UCSD-AML1 (cell line): Measurements from ENCODE around the gene KLHDC7B.
"Not testable (repeated sequence)": the region's sequence is repeated elsewhere in the genome, so short reads cannot be mapped to it uniquely, and the experiment has no call there.

ENCODE experiments used
- DNase-seq: peaks from one replicate; lab custom pipeline; 2025; ENCODE audit not compliant: unreplicated experiment; lab: John Stamatoyannopoulos, UW

Gene KLHDC7B

DNA sequence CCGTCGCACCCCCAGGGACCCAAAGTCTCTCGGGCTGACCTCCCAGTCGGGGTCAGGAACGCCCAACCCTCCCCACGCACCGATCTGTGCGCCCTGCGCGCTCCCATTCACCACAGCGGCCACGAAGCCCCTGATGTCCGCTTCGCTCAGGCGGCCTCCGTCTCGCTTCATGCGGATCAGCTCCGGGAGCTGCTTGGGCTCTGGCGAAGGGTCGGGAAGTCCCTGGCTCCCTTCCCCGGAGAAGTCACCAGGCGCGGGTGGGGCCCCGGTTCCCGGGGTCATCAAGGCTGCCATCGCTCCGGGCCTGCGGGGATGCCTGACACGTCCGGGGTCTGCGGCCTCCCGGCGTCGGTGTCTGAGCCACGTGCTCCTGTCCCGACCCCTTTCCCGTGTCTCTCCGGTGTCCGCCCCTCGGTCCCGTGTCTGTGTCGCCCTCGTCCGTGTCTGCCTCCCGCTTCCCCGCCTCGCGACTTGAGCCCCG, 16.2 kb upstream of the KLHDC7B start:
- no peak for DNase-seq

DNA sequence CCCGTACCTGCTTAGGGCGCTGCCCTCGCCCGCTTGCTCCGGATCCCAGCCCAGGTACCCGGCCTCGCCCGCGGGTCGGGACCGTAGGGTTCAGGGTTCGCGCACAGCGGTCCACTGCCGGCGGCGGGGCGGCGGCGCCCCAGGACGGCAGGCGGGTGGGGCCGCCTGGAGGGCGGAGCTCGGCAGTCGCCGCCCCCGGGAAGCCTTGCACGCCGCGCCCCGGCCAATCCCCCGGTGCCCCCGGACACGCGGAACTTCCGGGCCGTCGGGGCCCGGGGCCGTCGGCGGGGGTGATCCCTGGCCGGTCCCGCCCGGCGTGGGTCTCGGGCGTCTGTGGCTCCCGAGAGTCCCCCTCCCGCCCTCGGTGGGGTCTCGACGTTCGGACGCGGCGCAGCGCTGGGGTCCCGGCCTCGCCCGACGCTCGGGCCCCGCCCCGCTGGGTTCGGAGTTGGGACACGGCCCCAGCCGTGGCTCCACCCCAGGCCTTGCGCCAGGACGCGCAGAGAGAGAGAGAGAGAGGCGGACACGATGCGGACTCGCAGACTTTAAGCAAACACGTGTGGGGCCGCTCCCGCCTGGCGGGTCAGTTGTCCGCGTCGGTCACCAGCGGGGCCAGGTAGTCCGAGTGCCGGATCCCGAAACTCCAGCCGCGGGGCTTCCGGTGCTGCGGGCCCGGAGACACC, 15.7 kb upstream of the KLHDC7B start, which contains the start of gene TYMP:
Gene TYMP, minus strand, starts transcription at position 116 of the 683 bp plus-strand sequence. CDS start 303 bp downstream, outside the sequence.
- DNase-seq = peak; percentile 70

DNA sequence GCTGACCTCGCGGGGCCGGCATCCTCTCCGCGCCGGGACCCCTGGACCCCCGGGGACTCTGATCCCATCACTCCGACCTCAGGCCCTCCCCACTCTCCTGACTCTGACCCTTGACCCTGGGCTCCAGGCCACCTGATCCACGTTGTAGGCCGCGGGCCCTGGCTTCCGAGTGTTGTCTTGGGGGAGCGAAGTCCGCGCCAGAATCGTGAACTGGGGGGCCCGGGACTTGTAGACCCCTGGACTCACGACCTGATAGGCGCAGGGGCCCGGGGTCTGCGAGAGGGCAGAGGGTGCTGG, 15.2 kb upstream of the KLHDC7B start:
- no peak for DNase-seq

DNA sequence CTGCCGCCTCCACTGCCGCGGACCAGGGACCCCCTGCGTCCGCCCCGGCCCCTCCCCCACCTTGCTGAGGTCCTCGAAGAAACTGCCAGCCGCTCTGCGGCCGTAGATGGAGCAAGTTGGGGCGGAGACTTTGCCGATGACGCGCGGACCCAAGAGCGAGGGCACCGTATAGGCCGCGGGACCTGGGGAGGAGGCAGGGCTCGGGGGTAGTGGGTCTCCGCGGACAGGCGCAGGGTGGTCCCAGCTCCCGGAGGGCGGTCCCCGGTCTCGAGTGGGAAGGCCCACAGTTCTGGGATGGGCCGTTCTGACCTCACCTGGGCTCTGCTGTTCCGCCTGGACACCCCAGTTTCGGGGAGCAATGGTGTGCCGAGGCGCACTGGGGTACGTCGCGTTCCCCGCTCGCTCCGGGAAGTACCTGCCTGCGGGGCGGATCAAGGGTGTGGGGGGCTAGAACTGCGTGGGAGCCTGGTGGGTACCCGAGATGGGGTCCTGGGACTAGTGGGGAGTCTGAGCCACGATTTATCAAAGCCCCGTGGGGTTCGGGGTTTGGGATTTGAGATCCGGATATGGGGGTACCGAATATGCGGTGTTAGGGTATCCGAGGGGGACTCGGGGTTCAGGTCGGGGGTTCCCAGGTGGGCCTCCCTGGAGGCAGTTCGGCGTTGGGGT, 14.7 kb upstream of the KLHDC7B start:
- peak; percentile 88 for DNase-seq

DNA sequence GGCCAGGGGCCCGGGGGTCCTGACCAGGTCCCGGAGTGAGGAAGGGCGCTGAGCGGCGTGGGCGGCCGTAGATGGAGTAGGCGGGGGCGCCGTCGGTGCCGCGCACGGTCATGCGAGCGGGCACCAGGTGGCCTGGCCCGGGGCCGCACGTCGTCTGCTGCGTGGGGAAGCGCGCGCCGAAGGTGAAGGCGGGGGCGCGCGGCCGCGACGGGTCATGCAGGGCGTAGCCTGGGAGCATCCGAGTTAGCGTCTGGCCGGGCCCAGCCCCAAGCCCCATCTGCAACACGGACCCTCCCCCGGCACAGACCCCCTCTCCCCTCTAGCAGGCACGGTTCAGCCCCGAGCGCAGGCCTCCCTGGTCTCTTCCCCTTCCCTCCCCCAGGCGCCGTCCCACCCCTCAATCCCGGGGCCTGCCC, 14.1 kb upstream of the KLHDC7B start:
- DNase-seq = peak; percentile 73

DNA sequence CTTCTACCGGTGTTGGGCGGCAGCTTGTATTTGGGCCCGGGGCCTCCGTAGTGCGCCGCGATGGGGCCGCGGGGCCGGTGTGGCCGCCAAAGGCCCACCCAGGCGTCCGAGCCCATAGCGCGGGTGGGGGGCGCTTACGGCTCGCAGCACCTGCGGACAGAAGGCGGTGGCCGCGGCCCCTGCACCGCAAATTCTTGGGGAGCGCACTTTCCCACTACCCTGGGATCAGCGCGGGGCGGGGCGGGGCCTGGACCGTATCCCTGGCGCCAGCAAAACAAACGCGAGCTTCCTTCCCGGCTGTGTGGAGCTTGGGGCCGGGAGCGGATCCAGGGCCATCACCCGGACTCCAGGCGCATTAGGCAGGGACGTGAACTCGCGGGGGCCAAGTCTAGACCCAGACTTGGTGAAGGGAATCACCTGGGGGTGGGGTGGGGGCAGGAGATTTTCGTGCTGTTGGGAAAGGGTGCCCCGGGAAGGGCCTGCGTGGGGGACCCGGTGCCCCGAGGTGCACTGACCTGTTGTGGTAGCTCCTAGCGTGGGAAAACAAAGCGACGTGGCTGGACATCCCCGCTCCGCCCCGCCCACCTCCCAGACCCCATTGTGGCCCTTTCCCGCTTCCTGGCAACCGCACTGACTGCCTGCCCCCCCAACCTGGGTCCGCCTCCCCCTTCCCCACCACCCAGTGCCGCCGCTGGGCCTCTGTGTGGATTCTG, 13.6 kb upstream of the KLHDC7B start:
- DNase-seq = peak; percentile 68

DNA sequence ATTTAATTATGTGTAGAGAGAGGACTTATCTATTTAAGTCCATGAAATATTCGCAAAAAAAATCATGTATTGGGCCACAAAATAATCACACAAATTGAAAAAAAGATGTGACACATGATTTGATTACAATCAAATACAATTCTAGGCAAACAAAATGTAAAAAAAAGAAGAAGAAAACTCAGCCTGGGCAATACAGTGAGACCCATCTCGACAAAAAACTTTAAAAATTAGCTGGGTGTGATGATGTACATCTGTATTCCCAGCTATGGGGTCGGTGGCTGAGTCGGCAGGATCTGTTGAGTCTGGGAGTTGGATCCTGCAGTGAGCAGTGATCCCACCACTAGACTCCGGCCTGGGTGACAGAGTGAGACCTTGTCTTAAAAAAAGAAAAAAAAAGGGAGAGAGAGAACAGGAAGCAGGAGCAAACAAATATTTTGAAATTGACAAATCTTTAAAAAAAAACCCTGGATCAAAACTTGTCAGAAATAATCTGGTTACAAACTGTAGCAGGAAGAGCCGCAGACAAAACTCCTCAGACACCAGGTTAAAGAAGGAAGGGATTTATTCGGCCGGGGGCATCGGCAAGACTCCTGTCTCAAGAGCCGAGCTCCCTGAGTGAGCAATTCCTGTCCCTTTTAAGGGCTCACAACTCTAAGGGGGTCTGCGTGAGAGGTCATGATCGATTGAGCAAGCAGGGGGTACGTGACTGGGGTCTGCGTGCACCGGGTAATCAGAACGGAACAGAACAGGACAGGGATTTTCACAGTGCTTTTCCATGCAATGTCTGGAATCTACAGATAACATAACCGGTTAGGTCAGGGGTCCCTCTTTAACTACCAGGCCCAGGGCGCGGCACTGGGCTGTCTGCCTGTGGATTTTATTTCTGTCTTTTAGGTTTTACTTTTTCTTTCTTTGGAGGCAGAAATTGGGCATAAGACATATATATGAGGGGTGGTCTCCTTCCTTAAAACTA, 12.6 kb upstream of the KLHDC7B start:
- DNase-seq = no peak

DNA sequence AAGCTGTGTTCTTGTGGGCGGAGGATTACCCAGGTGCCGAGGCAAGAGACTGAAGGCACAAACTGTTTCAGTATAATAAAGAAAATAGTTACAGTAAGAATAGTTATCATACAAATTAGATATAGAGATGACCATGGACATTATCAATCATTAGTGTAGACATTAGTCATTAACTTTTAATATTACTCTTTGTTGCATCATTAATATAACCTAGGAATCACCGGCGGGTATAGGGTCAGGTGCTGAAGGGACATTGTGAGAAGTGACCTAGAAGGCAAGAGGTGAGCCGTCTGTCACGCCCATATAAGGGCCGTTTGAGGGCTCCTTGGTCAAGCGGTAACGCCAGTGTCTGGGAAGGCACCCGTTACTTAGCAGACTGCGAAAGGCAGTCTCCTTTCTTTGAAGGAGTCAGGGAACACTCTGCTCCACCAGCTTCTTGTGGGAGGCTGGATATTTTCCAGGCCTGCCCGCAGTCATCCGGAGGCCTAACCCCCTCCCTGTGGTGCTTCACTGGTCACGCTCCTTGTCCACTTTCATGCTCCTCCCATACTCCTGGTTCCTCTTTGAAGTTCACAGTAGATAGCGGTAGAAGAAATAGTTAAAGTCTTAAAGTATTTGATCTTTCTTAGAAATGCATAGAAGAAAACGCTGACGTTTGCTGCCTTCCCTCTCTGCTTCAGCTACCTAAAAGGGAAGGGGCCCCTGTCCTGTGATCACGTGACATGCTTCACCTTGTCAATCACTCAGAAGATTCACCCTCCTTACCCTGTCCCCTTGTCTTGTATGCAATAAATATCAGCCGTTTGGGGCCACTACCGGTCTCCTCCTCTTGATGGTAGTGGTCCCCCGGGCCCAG, 11.6 kb upstream of the KLHDC7B start:
- not testable (repeated sequence) for DNase-seq

DNA sequence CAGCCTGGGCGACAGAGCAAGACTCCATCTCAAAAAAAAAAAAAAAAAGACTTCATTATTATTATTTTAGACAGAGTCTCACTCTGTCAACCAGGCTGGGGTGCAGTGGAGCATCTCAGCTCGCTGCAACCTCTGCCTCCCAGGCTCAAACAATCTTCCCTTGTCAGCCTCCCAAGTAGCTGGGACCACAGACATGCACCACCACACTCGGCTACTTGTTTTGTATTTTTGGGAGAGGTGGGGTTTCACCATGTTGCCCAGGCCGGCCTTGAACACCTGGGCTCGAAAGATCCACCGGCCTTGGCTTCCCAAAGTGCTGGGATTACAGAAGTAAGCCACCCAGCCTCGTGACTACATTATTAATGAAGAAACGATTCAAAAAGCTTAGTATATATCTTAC, 10.6 kb upstream of the KLHDC7B start:
- DNase-seq = no peak

DNA sequence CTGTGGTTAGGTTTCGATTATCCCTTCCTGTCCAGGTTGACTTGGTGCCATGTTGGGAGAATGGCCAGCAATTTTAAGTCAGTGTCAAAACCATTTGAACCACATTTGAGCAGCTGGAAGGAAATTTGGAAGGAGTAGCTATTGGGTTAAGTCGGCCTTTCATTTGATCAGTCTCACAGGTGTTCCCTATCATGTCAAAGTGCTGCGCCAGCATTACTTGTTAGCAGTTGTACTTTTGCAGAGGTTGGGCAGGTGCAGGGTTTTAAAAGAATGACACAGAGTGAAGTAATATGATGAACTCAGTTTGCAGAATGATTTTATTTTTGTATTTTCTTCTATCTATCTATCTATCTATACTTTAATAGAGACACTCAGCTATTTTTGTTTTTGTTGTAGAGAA, 9.5 kb upstream of the KLHDC7B start:
- DNase-seq = no peak

DNA sequence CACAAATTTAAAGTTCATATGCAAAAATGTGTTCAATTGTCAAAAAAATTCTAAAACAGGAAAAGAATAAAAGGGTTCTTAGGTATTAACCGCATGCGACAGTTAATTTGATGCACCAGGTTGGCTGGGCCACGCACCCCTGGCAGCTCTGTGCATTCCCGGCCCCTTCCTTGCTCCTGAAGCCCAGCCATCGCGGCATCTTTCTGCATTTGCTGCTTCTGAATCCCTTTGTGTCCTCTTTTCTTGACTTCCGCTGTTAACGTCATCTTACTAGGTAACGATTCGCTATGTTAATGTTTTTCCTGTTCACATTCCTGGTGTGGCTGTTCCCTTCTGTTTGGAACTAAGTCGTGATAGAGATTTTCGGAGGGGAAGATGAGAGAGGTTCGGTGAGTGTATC, 7.9 kb upstream of the KLHDC7B start:
- no peak for DNase-seq

DNA sequence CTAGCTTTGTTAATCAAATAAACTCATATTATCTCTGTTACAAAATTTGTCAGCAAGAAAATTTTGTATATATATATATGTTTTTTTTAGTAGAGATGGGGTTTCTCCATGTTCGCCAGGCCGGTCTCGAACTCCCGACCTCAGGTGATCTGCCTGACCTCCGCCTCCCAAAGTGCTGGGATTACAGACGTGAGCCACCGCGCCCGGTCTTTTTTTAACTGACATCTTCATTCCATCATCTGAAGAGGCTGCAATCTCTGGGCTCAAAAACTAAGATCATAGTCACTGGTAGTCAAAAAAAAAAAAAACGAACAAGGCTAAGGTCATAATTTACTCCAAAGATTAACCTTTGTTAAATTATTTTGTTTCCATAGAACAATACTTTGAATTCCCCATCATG, 5.3 kb upstream of the KLHDC7B start:
- no peak for DNase-seq

DNA sequence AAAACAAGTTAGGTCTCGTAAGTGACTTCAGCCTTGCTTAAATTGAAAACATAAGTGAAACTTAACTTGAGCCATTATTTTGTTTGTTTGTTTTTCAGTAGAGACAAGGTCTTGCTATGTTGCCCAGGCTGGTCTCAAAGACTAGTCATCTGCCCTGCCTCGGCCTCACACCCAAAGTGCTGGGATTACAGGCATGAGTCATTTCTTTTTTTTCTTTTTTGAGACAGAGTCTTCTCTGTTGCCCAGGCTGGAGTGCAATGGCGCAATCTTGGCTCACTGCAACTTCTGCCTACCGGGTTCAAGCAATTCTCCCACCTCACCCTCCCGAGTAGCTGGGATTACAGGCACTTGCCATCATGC, 4.1 kb upstream of the KLHDC7B start:
- DNase-seq = not testable (repeated sequence)

DNA sequence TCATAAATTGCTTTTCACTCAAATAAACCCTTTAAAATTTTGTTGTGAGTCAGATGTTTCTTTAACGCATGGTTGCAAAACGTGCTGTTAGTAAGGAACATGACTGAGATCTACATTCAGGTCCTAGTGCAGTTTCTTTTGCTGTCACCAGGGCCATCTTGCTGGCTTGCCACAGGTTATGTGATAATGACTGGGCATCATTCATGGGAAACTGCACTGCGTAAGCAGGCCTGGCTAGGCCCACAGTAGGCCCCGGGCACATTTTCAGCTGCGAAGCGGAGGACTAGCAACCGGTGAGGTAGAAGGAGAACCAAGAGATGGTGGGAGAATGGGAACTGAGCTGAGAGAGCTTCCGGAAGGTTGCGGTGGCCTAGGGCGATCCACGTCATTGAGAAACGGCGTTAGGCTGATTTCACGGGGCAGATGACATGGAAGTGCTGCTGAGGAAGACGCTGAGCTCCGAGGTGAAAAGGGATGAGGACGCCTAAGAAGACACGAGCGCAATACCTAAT, 3.2 kb upstream of the KLHDC7B start:
- DNase-seq = no peak

DNA sequence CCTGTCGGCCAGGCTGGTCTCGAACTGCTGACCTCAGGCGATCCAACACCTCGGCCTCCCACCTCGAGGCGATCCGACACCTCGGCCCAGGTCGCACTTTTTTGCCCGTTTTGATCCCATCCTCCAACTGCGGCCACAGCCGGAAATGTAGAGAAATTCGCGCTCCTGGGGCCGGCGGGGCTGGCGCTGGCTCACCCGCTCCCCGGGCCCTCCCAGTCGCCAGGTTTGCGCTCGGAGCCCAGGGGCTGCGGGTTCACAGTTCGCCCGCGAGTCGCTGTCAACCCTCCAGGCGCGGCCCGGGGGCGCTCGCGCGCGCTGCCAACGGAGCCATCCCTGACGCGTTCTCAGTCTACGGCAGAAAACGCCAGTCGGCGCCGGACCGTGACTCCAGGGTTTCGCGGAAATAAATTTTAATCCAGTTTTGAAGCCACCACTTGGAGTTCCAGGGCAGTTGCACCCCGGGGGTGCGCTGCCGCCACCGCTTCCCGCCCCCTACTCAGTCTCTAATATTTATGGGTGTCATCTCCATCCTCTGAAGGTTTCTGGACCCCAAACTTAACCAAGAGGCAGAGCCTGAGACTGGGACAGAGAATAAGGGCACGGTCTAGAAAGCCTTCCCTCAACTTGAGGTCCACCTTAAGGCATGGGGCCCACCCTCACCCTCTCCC, 1.5 kb upstream of the KLHDC7B start:
- peak; percentile 70 for DNase-seq

DNA sequence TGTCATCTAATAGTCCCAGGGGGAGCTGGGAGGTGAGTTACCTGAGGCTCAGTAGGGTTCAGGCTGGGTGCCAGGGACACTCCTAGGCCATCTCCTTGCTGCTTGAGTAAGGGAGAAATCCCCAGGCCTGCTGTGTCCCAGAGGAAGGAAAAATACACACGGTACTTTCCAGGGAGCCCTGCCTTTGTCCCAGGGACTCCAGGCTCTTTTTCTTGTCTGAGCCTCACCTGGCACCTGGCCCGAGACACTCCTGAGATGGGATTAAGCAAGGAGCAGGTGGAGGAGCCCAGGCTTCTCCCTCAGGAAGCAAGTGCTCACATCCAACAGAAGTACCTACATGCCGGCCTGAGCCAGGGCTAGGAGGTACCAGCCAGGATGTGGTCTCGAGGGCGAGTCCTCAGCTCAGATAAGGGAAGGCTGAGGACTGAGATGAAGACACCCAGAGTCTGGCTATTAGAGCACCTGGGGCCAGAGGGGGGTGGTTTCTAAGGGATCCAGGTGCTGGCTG, 899 bp upstream of the KLHDC7B start:
- DNase-seq = peak; percentile 35

DNA sequence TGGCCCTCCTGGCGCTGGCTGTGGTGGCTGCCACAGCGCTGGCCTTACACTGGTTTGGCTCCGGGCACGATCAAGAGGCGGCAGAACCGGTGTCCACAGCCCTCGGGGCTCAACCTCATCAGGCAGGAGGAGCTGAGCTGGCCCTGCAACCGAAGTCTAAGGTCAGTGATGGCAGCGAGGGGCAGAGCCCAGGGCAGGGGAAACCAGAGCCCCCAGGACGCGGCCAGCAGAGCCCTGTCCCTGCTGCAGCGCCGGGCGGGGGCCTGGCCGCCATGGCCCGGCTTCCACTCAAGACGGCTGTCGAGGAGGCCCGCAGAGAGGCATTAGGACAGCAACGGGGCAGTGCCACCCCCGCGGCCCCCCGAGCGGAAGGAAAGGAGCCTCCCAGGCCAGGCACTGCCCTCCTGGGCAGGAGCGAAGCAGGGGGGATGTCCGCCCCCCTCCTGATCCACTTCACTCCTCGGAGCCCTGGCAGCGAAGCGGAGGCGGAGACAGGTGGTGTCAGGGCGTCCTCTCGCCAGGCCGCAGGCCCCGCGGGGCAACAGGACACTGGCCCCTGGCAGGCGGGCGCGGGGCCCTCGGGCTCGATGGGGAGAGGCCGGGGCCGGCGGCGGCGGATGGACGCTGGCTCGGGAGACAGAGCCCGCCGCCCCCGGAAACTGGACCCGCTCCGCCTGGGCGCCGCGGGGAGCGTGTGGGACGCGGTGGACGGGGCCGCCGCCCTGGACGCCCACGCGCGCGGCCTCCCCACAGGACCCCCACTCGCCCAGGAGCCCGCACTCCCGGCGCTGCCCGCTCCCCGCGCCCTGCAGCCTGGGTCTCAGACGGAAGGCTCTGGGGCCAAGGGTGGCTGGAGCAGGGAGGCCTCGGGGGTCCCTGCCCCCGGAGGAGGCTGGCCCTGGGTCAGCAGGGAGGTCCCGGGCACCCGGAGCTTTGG, 895 bp downstream of the KLHDC7B start:
- no peak for DNase-seq
